HG02840 (cell line): ENCODE results near the gene FAM20C.

Experiments used
- ATAC-seq: cut with Tn5 transposase; IDR thresholded peaks from one replicate; pipeline ENCODE4 v1.9.1; 2021; ENCODE audit warnings: mild to moderate bottlenecking, moderate library complexity, moderate number of reproducible peaks; ENCODE audit not compliant: unreplicated experiment, low FRiP score

The FAM20C gene

GRCh38 chr7:298375-298702 is 106.0 kb downstream of the FAM20C start:
- ATAC-seq: no peak

- ATAC-seq: no peak
Measured at GRCh38 chr7:298743-299142, 106.4 kb downstream of the FAM20C start.

- ATAC-seq: no peak
Measured at GRCh38 chr7:299169-299568, 106.8 kb downstream of the FAM20C start.

- ATAC-seq: no peak
Measured at GRCh38 chr7:299628-300027, 107.3 kb downstream of the FAM20C start.

- ATAC-seq: no peak
Measured at GRCh38 chr7:300048-300447, 107.7 kb downstream of the FAM20C start.

- ATAC-seq: no peak
Measured at GRCh38 chr7:300546-301290, 108.3 kb downstream of the FAM20C start.

GRCh38 chr7:301291-302053 is 109.1 kb downstream of the FAM20C start:
- no peak for ATAC-seq

GRCh38 chr7:302054-302992 is 110.0 kb downstream of the FAM20C start:
- no peak for ATAC-seq

- ATAC-seq: no peak
Measured at GRCh38 chr7:303425-303824, 111.1 kb downstream of the FAM20C start.

- ATAC-seq: no peak
Measured at GRCh38 chr7:303884-304573, 111.7 kb downstream of the FAM20C start.

- ATAC-seq: no peak
Measured at GRCh38 chr7:304574-305409, 112.4 kb downstream of the FAM20C start.

GRCh38 chr7:305410-306151 is 113.2 kb downstream of the FAM20C start:
- ATAC-seq: no peak

- ATAC-seq: no peak
Measured at GRCh38 chr7:307970-308369, 115.6 kb downstream of the FAM20C start.

GRCh38 chr7:309586-310228 is 117.3 kb downstream of the FAM20C start:
- no peak for ATAC-seq
